PC-9 (cell line): ENCODE measurements around the gene NLN. TPM values are rescaled to one million over a fixed set of nuclear protein-coding genes. Genes with fewer than 3 reads are reported as not detected.
"Not testable (repeated sequence)": the region's sequence is repeated elsewhere in the genome, so short reads cannot be mapped to it uniquely, and the experiment has no call there.

Experiments used
- BruUV-seq: library from RNA; stranded (reverse); fragments of 400-500 nt; replicated peaks from 2 replicates; lab custom pipeline; 2021; lab: Mats Ljungman, UMichigan
- CTCF ChIA-PET: fragments of 300-600 bp; sonication (Branson Sonifier 250); formaldehyde crosslinking; loops from one replicate; lab custom pipeline; 2022; ENCODE audit warnings: antibody characterized with exemption; lab: Charles Lee
- POLR2A ChIA-PET: fragments of 300-600 bp; sonication (Branson Sonifier 250); formaldehyde crosslinking; loops from one replicate; lab custom pipeline; 2022; ENCODE audit warnings: antibody characterized with exemption; ENCODE audit not compliant: unreplicated experiment; lab: Charles Lee
- DNase-seq, 2 experiments: peaks; one replicate each; pipeline versions ENCODE4 v3.0.0 to v3.0.0-alpha.2; 2015 to 2022; ENCODE audit warnings: mixed read lengths in 1 of 2
- H2AFZ ChIP-seq: fragments of 200-600 bp; sonication (generic); 2 replicates; pipeline ENCODE4 v1.8.1; 2017; ENCODE audit warnings: antibody characterized with exemption
- H3F3A ChIP-seq: fragments of 200-600 bp; sonication (generic); 2 replicates; pipeline ENCODE4 v1.8.1; 2017; ENCODE audit warnings: antibody characterized with exemption, mild to moderate bottlenecking, low read depth; ENCODE audit not compliant: insufficient read depth
- H3K27ac ChIP-seq: fragments of 200-600 bp; sonication (generic); 2 replicates; pipeline ENCODE4 v1.6.1; 2016; ENCODE audit warnings: mixed run types
- H3K27me3 ChIP-seq: fragments of 200-600 bp; sonication (generic); 2 replicates; pipeline ENCODE4 v1.6.1; 2016; ENCODE audit warnings: low read depth, mixed run types; ENCODE audit not compliant: insufficient read depth
- H3K36me3 ChIP-seq: fragments of 200-600 bp; sonication (generic); 2 replicates; pipeline ENCODE4 v1.6.1; 2016; ENCODE audit warnings: low read depth, mixed run types
- H3K4me1 ChIP-seq: fragments of 200-600 bp; sonication (generic); replicated peaks from 2 replicates; pipeline ENCODE4 v1.6.1; 2016; ENCODE audit warnings: mixed run types; ENCODE audit not compliant: insufficient read depth
- H3K4me2 ChIP-seq: fragments of 200-600 bp; sonication (generic); 2 replicates; pipeline ENCODE4 v1.6.1; 2017; ENCODE audit warnings: mixed run types
- H3K4me3 ChIP-seq: fragments of 200-600 bp; sonication (generic); 2 replicates; pipeline ENCODE4 v1.6.1; 2016; ENCODE audit warnings: mixed run types
- H3K79me2 ChIP-seq: fragments of 200-600 bp; sonication (generic); 2 replicates; pipeline ENCODE4 v1.6.1; 2017; ENCODE audit warnings: low read depth, mixed run types
- H3K9me2 ChIP-seq: fragments of 200-600 bp; sonication (generic); 2 replicates; pipeline ENCODE4 v1.8.1; 2017; ENCODE audit warnings: mild to moderate bottlenecking; ENCODE audit not compliant: insufficient read depth
- H3K9me3 ChIP-seq: fragments of 200-600 bp; sonication (generic); 2 replicates; pipeline ENCODE4 v1.8.1; 2016; ENCODE audit warnings: low read depth; ENCODE audit not compliant: insufficient read depth
- H4K20me1 ChIP-seq: fragments of 200-600 bp; sonication (generic); 2 replicates; pipeline ENCODE4 v1.8.1; 2017; ENCODE audit not compliant: insufficient read depth
- EZH2 ChIP-seq: fragments of 200-600 bp; sonication (generic); IDR thresholded peaks from 2 replicates; pipeline ENCODE4 v1.8.0; 2017; ENCODE audit warnings: antibody characterized with exemption, low read depth
- intact Hi-C: fragments of 100-400 bp; cut with micrococcal nuclease; formaldehyde crosslinking; loops from one replicate; pipeline ENCODE4 v1.10.0; 2022; ENCODE audit not compliant: unreplicated experiment
- total RNA-seq: library from RNA; stranded (reverse); gene quantifications from 2 replicates; pipeline ENCODE4 v1.2.3, GENCODE V29; 2021
- TF ChIP-seq, protein P1 (sequence below): fragments of 200-600 bp; sonication (generic); conservative IDR thresholded peaks from 2 replicates; pipeline ENCODE4 v1.6.1; 2017; ENCODE audit warnings: mixed run types, antibody characterized with exemption, mild to moderate bottlenecking, moderate library complexity

The NLN gene
- total RNA-seq, 1 experiment from 2014 or later = 56.7 TPM

DNA sequence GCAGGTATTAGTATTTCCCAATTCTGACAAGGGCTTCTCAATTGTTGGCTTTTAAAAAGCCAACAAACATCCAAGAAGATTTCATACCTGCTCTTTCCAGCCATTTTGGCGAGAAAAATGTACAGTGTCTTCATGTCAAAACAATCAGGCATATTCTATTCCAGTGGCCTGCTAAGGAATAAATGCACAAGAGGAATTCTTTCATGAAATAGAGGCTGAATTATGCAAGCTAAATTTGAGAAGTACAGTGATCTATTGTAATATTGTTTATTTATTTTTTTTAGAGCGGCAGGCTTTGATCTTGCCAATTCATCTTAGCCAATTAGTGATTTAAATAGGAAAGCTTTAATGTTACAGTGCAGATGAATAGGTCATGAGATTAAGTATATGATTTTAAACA, 49.3 kb downstream of the NLN start:
- BruUV-seq = no TSS peak
- intact Hi-C loops = no loop called here

DNA sequence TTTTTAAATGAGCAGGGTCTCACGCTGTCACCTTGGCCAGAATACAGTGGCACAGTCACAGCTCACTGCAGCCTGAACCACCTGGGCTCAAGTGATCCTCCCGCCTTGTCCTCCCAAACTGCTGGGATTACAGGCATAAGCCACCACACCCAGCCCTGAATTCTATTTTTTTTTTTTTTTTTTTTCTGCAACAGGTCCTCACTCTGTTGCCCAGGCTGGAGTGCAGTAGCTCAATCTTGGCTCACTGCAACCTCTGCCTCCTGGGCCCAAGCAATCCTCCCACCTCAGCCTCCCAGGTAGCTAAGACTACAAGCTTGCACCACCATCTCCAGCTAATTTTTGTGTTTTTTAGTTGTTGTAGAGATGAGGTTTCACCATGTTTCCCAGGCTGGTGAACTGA, 51.0 kb downstream of the NLN start:
- H3K79me2 ChIP-seq, BruUV-seq, H3K4me1 ChIP-seq, DNase-seq, CTCF ChIA-PET, H2AFZ ChIP-seq, H3K27ac ChIP-seq, H3K27me3 ChIP-seq, H3K36me3 ChIP-seq, H3K4me2 ChIP-seq, H3K9me3 ChIP-seq, H3K4me3 ChIP-seq, H4K20me1 ChIP-seq, intact Hi-C loops, H3F3A ChIP-seq, H3K9me2 ChIP-seq: not testable (repeated sequence)
- POLR2A ChIA-PET = interaction anchor here (0.7 kb wide), 1 partner anchor 130 kb away, joined by 4 read pairs; no protein-coding TSS in a partner anchor

More for the DNA sequence above, 49.3 kb downstream of the NLN start:
- Histone ChIP-seq H3F3A (peaks cover 5% of the 10 kb centered on the region; the same call in 1 of the 2 replicates), H3K36me3 (no peaks in the 10 kb centered on the region; the same call in 1 of the 2 replicates), H2AFZ (no peak overlapping the region), H3K9me3 (no peaks in the 10 kb centered on the region; the same call in 1 of the 2 replicates), H3K4me2 (no peak overlapping the region), H4K20me1 (no peaks in the 10 kb centered on the region), H3K27me3 (no peaks in the 10 kb centered on the region), H3K27ac (no peak overlapping the region), H3K9me2 (no peaks in the 10 kb centered on the region), H3K4me1 (0 out of 2 replicates have a peak, but pooled peaks cover 2% of the 10 kb centered on the region), H3K79me2 (no peaks in the 10 kb centered on the region), H3K4me3 (no peak overlapping the region)
- ChIA-PET CTCF (interaction anchor here (0.6 kb wide), 1 partner anchor 474 kb away, joined by 7 read pairs; no protein-coding TSS in a partner anchor), POLR2A (no interaction called here)
- TF ChIP-seq, protein P1, sequence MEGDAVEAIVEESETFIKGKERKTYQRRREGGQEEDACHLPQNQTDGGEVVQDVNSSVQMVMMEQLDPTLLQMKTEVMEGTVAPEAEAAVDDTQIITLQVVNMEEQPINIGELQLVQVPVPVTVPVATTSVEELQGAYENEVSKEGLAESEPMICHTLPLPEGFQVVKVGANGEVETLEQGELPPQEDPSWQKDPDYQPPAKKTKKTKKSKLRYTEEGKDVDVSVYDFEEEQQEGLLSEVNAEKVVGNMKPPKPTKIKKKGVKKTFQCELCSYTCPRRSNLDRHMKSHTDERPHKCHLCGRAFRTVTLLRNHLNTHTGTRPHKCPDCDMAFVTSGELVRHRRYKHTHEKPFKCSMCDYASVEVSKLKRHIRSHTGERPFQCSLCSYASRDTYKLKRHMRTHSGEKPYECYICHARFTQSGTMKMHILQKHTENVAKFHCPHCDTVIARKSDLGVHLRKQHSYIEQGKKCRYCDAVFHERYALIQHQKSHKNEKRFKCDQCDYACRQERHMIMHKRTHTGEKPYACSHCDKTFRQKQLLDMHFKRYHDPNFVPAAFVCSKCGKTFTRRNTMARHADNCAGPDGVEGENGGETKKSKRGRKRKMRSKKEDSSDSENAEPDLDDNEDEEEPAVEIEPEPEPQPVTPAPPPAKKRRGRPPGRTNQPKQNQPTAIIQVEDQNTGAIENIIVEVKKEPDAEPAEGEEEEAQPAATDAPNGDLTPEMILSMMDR = no peak
- TF ChIP-seq EZH2 = no peak
- no peak for DNase-seq

DNA sequence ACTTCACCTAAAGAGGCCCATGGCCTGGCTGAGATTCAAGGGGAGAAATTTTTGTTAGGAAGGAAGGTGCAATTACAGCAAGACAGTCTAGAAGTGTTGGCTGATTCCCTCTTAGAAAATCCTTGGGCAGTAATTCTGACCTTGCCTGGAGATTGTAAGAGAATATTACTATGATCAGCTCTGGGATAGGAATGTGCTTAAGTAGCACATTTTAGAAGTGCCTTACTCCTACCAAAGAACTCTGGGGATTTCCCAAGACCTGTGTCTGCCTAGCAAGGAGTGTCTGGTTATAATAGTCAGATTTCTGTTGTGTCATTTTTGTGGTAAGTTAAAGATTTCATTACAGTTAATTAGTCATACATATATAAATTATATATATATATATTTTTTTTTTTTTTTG, 52.3 kb downstream of the NLN start:
- Histone ChIP-seq H3K4me3 (no peak overlapping the region), H3K36me3 (no peaks in the 10 kb centered on the region; the same call in 1 of the 2 replicates), H3K4me2 (no peak overlapping the region), H3K9me2 (no peaks in the 10 kb centered on the region), H3F3A (peaks cover under 1% of the 10 kb centered on the region; the same call in 1 of the 2 replicates), H3K27ac (no peak overlapping the region), H4K20me1 (no peaks in the 10 kb centered on the region), H3K4me1 (0 out of 2 replicates have a peak, but pooled peaks cover under 1% of the 10 kb centered on the region), H3K27me3 (no peaks in the 10 kb centered on the region), H3K9me3 (no peaks in the 10 kb centered on the region), H3K79me2 (no peaks in the 10 kb centered on the region), H2AFZ (no peak overlapping the region)
- TF ChIP-seq EZH2 = no peak
- TF ChIP-seq, protein P1 = no peak
- ChIA-PET CTCF (no interaction called here), POLR2A (no interaction called here)
- intact Hi-C loops = no loop called here
- DNase-seq = peak in 1 of 2 experiments; percentile 47
- BruUV-seq = no TSS peak

DNA sequence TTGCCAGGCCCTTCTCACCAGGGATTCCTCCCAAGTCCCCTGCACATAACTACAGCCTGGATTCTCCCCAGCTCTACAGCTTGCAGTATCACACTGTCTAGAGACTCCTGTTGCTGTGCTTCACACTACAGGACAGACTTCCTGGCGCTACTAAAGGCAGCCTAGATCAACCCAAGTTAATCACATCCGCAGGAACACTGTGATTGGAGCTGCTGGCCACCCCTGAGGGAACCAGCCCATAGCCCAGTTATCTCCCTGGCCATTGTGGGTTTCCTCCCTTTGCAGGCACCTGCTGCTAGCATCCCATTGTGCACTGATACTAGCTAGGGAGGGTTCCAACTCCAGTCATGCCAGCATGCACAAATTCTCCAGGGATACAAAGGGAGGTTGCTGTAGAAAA, 53.5 kb downstream of the NLN start:
- H3K27me3 ChIP-seq = no peaks in the 10 kb centered on the region
- no peaks in the 10 kb centered on the region for H3K9me2 ChIP-seq
- ChIA-PET CTCF (no interaction called here), POLR2A (interaction anchor here (0.7 kb wide), 1 partner anchor 45 kb away, joined by 3 read pairs; no protein-coding TSS in a partner anchor)
- no peak overlapping the region for H3K4me2 ChIP-seq
- no peak for DNase-seq
- BruUV-seq = no TSS peak
- TF ChIP-seq EZH2 = no peak
- TF ChIP-seq, protein P1 = no peak
- no peaks in the 10 kb centered on the region for H3F3A ChIP-seq
- no peaks in the 10 kb centered on the region for H3K4me1 ChIP-seq
- H3K79me2 ChIP-seq = no peaks in the 10 kb centered on the region
- H2AFZ ChIP-seq = no peak overlapping the region
- intact Hi-C loops = no loop called here
- H3K36me3 ChIP-seq = peaks cover 3% of the 10 kb centered on the region; the same call in 1 of the 2 replicates
- H3K4me3 ChIP-seq = no peak overlapping the region
- H4K20me1 ChIP-seq = no peaks in the 10 kb centered on the region
- H3K27ac ChIP-seq = no peak overlapping the region
- no peaks in the 10 kb centered on the region for H3K9me3 ChIP-seq
